ENCODE measurements around the gene APOD. TPM values are rescaled to one million over a fixed set of nuclear protein-coding genes. Genes with fewer than 3 reads are reported as not detected.
"Not testable (repeated sequence)": the region's sequence is repeated elsewhere in the genome, so short reads cannot be mapped to it uniquely, and the experiment has no call there.

The APOD gene
- total and polyA plus RNA-seq, 4 experiments from 2014 or later = not detected

DNA sequence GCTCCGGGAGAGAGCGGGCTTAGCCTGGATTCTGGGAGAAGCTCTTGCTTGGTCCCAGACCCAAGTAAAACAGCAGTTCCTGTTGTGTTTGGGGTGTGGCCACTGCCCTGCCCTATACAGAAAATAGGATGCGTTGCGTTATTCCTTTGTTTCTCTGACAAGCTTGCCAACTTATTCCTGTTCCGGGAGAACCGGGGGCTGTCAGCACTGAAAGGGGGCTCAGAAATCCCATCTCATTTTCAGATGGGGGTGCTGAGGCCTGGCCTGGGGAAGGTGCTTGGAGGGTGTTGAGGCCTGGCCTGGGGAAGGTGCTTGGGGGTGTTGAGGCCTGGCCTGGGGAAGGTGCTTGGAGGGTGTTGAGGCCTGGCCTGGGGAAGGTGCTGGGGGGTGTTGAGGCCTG is 38.3 kb upstream of the APOD start:
- DNase-seq; H3K36me3 ChIP-seq (ENCODE audit: insufficient read depth, low read length); intact Hi-C loops (cut with micrococcal nuclease); H3K4me1 ChIP-seq (ENCODE audit: insufficient read depth, low read length); CTCF ChIA-PET (ENCODE audit: partially characterized antibody); H3K9me3 ChIP-seq (ENCODE audit: control insufficient read depth in 1 of 2, low read length in 2 of 2); H3K27me3 ChIP-seq (ENCODE audit: insufficient read depth, low read length); H3K36me3 Mint-ChIP-seq; H3K27ac Mint-ChIP-seq; H3K4me1 Mint-ChIP-seq; H3K27ac ChIP-seq (ENCODE audit: low read depth, low read length); H3K4me3 ChIP-seq (ENCODE audit: low read length in 2 of 2); H3K4me3 Mint-ChIP-seq; POLR2A ChIA-PET (ENCODE audit: partially characterized antibody); H3K27me3 Mint-ChIP-seq; H3K9me3 Mint-ChIP-seq: not testable (repeated sequence)

DNA sequence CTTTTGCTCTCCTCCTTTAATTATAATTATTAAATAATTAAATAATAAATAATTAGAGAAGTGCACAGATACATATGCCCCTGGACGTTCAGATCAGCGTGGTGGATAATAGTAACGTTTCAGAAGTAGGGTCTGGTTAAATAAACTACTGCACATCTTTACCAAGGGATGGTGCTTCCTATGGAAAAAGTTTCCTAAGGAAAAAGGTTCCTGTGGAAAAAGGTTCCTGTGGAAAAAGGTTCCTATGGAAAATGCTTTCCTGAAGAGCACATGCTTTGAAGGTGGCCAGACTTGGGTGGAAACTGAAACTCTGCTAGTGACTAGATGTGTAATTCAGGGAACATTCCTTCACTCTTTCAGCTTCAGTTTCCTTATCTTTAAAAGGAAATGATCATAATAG is 37.4 kb upstream of the APOD start:
- H3K36me3 Mint-ChIP-seq; H3K27ac ChIP-seq (ENCODE audit: low read depth, low read length); H3K4me3 ChIP-seq (ENCODE audit: low read length in 2 of 2); H3K4me1 Mint-ChIP-seq; H3K27me3 Mint-ChIP-seq; H3K27ac Mint-ChIP-seq; H3K27me3 ChIP-seq (ENCODE audit: insufficient read depth, low read length); POLR2A ChIA-PET (ENCODE audit: partially characterized antibody); H3K36me3 ChIP-seq (ENCODE audit: insufficient read depth, low read length); DNase-seq; H3K4me1 ChIP-seq (ENCODE audit: insufficient read depth, low read length); H3K9me3 Mint-ChIP-seq; intact Hi-C loops (cut with micrococcal nuclease); H3K9me3 ChIP-seq (ENCODE audit: control insufficient read depth in 1 of 2, low read length in 2 of 2); H3K4me3 Mint-ChIP-seq; CTCF ChIA-PET (ENCODE audit: partially characterized antibody): not testable (repeated sequence)

DNA sequence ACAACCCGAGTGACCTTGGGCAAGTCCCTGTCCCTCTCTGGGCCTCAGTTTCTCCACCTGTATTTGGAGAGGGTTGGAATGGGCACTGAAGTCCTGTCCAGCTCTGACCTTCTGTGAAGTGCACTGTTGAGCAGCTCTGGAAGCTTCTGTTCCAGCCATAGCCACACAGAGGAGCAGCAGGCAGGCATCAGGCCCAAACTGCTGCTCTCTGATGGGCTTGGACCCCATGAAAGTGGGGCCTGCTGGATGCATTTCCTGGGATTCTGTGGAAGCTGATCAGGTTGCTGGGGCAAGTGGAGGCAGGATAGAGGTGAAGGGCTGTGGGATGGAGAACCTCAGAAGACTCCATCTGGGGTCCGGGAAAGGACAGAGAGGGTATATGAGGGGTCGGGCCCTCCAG is 36.7 kb upstream of the APOD start:
- H3K36me3 ChIP-seq (ENCODE audit: insufficient read depth, low read length); intact Hi-C loops (cut with micrococcal nuclease); H3K4me3 Mint-ChIP-seq; H3K27ac Mint-ChIP-seq; H3K9me3 ChIP-seq (ENCODE audit: control insufficient read depth in 1 of 2, low read length in 2 of 2); H3K4me1 ChIP-seq (ENCODE audit: insufficient read depth, low read length); DNase-seq; H3K36me3 Mint-ChIP-seq; H3K4me1 Mint-ChIP-seq; H3K9me3 Mint-ChIP-seq; H3K27ac ChIP-seq (ENCODE audit: low read depth, low read length); H3K27me3 ChIP-seq (ENCODE audit: insufficient read depth, low read length); POLR2A ChIA-PET (ENCODE audit: partially characterized antibody); H3K4me3 ChIP-seq (ENCODE audit: low read length in 2 of 2); CTCF ChIA-PET (ENCODE audit: partially characterized antibody); H3K27me3 Mint-ChIP-seq: not testable (repeated sequence)

DNA sequence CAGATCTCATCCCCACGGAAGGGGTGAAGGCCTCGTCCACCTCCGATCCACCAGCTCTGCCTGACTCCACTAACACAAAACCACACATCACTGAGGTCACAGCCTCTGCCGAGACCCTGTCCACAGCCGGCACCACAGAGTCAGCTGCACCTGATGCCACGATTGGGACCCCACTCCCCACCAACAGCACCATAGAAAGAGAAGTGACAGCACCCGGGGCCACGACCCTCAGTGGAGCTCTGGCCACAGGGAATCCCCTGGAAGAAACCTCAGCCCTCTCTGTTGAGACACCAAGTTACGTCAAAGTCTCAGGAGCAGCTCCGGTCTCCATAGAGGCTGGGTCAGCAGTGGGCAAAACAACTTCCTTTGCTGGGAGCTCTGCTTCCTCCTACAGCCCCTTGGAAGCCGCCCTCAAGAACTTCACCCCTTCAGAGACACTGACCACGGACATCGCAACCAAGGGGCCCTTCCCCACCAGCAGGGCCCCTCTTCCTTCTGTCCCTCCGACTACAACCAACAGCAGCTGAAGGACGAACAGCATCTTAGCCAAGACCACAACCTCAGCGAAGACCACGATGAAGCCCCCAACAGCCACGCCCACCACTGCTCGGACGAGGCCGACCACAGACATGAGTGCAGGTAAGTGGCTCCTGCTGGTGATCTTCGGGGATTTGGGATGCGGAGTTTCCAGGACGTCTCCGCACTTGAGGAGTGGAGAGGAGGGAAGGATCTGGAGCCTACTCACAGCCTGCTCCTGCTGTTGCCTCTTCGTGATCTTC is 36.0 kb upstream of the APOD start:
- intact Hi-C loops (cut with micrococcal nuclease); H3K27ac ChIP-seq (ENCODE audit: low read depth, low read length); H3K9me3 ChIP-seq (ENCODE audit: control insufficient read depth in 1 of 2, low read length in 2 of 2); H3K4me1 ChIP-seq (ENCODE audit: insufficient read depth, low read length); H3K27me3 Mint-ChIP-seq; H3K36me3 ChIP-seq (ENCODE audit: insufficient read depth, low read length); CTCF ChIA-PET (ENCODE audit: partially characterized antibody); H3K27me3 ChIP-seq (ENCODE audit: insufficient read depth, low read length); DNase-seq; H3K4me3 ChIP-seq (ENCODE audit: low read length in 2 of 2); H3K36me3 Mint-ChIP-seq; POLR2A ChIA-PET (ENCODE audit: partially characterized antibody); H3K4me1 Mint-ChIP-seq; H3K9me3 Mint-ChIP-seq: not testable (repeated sequence)
- Mint-ChIP-seq H3K4me3 (peak overlapping the region in 1 of 8 donors; percentile 48), H3K27ac (peak overlapping the region in 3 of 7 donors; percentile 6 to 39 (median 7))

DNA sequence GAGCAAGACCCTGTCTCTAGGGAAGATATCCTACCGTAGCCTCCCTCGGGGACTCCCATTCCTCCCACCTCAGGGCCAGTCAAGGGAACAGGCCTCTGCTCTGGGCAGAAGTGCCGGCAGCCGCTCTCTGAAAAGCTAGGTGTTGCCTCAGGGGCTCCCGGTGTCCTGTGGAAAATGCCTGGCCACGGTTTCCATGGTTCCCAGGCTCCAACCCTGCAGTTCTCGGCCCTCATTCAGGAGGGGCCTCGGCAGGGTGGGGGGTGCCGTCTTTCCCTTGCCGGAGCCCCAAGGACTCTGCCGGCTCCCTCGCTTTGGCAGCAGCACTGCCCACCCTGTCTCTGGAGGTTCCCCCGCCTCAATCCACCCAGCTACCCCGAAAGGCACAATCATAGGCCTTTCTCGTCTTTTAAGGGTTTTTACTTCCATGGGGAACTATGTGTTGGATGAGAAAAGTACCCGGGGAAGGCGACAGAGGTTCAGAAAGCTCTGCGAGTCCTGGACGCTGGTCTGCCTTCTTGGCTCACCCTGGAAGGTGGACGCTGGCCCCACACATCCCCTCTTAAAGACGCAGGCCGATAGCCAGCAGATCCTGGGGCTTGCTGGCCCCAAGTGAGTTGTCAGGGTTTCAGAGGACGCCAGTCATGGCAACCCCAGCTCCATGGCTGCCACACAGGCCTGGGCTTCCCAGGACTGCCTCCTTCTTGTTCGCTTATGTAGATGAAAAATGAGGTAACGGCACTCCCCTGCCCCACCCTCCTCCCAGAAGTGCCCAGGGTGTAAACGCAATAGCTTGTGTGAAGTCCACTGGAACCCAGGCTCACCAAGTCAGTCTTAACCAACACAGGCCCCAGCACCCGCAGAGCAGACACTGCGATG is 34.3 kb upstream of the APOD start:
- DNase-seq; H3K9me3 ChIP-seq (ENCODE audit: control insufficient read depth in 1 of 2, low read length in 2 of 2); POLR2A ChIA-PET (ENCODE audit: partially characterized antibody); H3K27ac ChIP-seq (ENCODE audit: low read depth, low read length); H3K36me3 ChIP-seq (ENCODE audit: insufficient read depth, low read length); CTCF ChIA-PET (ENCODE audit: partially characterized antibody); H3K27me3 Mint-ChIP-seq; H3K9me3 Mint-ChIP-seq; H3K36me3 Mint-ChIP-seq; intact Hi-C loops (cut with micrococcal nuclease); H3K4me3 ChIP-seq (ENCODE audit: low read length in 2 of 2); H3K27ac Mint-ChIP-seq; H3K27me3 ChIP-seq (ENCODE audit: insufficient read depth, low read length); H3K4me3 Mint-ChIP-seq: not testable (repeated sequence)
- peaks cover 6 to 17% (median 14%) of the 10 kb centered on the region in 4 donors for H3K4me1 Mint-ChIP-seq
- H3K4me1 ChIP-seq (ENCODE audit: insufficient read depth, low read length) = peaks cover 14% of the 10 kb centered on the region

DNA sequence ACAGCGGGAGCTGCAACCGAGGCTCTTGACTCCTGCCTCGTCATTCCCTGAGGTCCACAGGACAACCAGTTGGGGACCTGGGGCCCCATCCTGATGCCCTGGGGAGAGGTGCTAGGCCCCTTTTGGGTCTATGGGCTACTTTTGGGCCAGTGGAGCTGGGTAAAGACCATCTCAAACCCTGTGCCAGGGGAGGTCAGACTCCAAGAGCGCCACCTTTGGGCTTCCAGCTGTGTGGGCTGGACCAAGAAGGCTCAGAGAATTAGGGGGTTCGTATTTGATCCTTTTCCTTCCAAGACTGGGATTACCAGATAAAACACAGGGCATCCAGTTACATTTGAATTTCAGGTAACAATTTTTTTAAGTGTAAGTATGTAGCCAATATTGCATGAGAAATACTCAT is 33.4 kb upstream of the APOD start:
- POLR2A ChIA-PET (ENCODE audit: partially characterized antibody); H3K27me3 ChIP-seq (ENCODE audit: insufficient read depth, low read length); H3K36me3 ChIP-seq (ENCODE audit: insufficient read depth, low read length); H3K27ac ChIP-seq (ENCODE audit: low read depth, low read length); H3K27ac Mint-ChIP-seq; H3K4me3 ChIP-seq (ENCODE audit: low read length in 2 of 2); CTCF ChIA-PET (ENCODE audit: partially characterized antibody); DNase-seq; intact Hi-C loops (cut with micrococcal nuclease); H3K36me3 Mint-ChIP-seq; H3K9me3 Mint-ChIP-seq; H3K9me3 ChIP-seq (ENCODE audit: control insufficient read depth in 1 of 2, low read length in 2 of 2); H3K27me3 Mint-ChIP-seq; H3K4me3 Mint-ChIP-seq: not testable (repeated sequence)
- peaks cover 6 to 22% (median 14%) of the 10 kb centered on the region in 4 donors for H3K4me1 Mint-ChIP-seq
- H3K4me1 ChIP-seq (ENCODE audit: insufficient read depth, low read length) = peaks cover 14% of the 10 kb centered on the region

DNA sequence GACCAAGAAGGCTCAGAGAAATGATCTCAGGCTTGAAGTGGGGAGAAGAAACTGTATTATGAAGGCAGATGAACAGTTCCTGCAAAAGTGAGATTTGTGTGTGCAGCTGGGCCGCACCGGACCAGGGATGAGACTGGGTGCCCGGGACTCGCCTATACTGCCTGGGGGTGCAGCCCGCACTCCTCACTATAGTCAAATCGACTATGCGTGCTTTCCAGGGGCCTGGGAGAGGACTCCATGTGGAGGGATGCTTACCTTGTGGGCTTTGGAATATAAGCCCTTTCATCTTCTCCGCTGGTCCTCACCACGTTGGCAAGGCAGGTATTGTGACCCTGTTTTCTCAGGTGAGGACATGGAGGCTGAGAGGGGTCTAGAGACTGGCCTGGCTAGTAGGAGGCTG is 32.9 kb upstream of the APOD start:
- Mint-ChIP-seq H3K4me1 (peaks cover 6 to 25% (median 15%) of the 10 kb centered on the region in 4 donors), H3K4me3 (no peak overlapping the region), H3K9me3 (no peaks in the 10 kb centered on the region), H3K36me3 (no peaks in the 10 kb centered on the region), H3K27ac (no peak overlapping the region), H3K27me3 (no peaks in the 10 kb centered on the region)
- H3K27me3 ChIP-seq (ENCODE audit: insufficient read depth, low read length) = no peaks in the 10 kb centered on the region
- POLR2A ChIA-PET (ENCODE audit: partially characterized antibody) = no interaction called here
- intact Hi-C loops (cut with micrococcal nuclease) = no loop called here
- no peak overlapping the region for H3K27ac ChIP-seq (ENCODE audit: low read depth, low read length)
- H3K36me3 ChIP-seq (ENCODE audit: insufficient read depth, low read length) = no peaks in the 10 kb centered on the region
- no peaks in the 10 kb centered on the region for H3K9me3 ChIP-seq (ENCODE audit: control insufficient read depth in 1 of 2, low read length in 2 of 2)
- H3K4me1 ChIP-seq (ENCODE audit: insufficient read depth, low read length) = peaks cover 14% of the 10 kb centered on the region
- CTCF ChIA-PET (ENCODE audit: partially characterized antibody) = no interaction called here
- H3K4me3 ChIP-seq (ENCODE audit: low read length in 2 of 2) = no peak overlapping the region
- DNase-seq = no peak

Measured in CD4-positive, alpha-beta memory T cell (primary cell).